SK-N-SH (cell line): Measurements from ENCODE around the gene PSTPIP2.

Experiments
- CTCF ChIP-seq: fragments of 200-600 bp; sonication (generic); IDR thresholded peaks from 2 replicates; pipeline ENCODE4 v1.6.1; 2017; ENCODE audit warnings: antibody characterized with exemption, mild to moderate bottlenecking, moderate library complexity
- GATA2 ChIP-seq: sonication (generic); formaldehyde crosslinking; IDR thresholded peaks from 2 replicates; pipeline ENCODE4 v1.5.0; 2020; ENCODE audit warnings: mild to moderate bottlenecking, missing genetic modification reagents
- TF ChIP-seq, protein P1 (sequence below): fragments of 150-350 bp; IDR thresholded peaks from 2 replicates; pipeline ENCODE4 v1.6.1; 2017; ENCODE audit warnings: antibody characterized with exemption, low read length, low read depth, borderline replicate concordance

- TF ChIP-seq CTCF (no peak), GATA2 (CRISPR knock-in tag) (no peak)
- TF ChIP-seq, protein P1, sequence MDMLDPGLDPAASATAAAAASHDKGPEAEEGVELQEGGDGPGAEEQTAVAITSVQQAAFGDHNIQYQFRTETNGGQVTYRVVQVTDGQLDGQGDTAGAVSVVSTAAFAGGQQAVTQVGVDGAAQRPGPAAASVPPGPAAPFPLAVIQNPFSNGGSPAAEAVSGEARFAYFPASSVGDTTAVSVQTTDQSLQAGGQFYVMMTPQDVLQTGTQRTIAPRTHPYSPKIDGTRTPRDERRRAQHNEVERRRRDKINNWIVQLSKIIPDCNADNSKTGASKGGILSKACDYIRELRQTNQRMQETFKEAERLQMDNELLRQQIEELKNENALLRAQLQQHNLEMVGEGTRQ = no peak
Observed at GRCh38 chr18:46068763-46069162, 3.3 kb downstream of the PSTPIP2 start.
